ENCODE data around the gene PPM1H.

DNA sequence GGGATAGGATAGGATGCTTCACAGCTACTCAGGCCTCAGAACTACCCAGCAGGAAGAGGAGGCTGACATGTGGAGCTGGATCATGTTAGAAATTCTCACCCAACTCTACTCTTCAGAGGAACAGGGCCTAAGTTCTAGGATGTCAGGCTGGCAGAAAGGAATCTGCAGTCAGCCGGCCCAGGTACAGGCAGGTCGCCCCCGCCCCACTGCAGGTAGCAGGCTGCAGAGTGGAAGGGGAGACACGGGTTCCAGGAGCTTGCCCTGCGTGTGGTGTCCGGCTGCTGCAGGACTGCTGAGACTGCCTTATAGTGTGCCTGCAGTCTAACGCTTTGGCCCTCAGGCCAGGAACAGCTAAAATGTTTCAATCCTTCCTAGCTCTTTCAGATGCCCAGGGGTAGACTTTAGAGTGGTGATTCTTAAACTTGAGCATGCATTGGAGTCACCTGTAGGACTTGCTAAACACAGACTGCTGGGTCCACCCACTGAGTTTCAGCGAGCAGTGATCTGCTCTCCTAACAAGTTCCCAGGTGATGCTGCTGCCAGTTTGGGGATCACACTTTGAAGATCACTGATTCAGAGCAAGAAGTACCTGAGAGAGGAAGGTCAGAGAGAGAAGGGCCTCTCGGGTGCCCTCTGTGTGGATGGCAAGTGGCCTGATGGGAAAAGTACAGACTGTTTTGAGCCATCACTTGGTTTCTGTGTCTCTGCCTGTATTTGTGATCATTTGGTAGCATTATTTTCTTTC is 153.6 kb downstream of the PPM1H start:
- TF ChIP-seq, protein P1, sequence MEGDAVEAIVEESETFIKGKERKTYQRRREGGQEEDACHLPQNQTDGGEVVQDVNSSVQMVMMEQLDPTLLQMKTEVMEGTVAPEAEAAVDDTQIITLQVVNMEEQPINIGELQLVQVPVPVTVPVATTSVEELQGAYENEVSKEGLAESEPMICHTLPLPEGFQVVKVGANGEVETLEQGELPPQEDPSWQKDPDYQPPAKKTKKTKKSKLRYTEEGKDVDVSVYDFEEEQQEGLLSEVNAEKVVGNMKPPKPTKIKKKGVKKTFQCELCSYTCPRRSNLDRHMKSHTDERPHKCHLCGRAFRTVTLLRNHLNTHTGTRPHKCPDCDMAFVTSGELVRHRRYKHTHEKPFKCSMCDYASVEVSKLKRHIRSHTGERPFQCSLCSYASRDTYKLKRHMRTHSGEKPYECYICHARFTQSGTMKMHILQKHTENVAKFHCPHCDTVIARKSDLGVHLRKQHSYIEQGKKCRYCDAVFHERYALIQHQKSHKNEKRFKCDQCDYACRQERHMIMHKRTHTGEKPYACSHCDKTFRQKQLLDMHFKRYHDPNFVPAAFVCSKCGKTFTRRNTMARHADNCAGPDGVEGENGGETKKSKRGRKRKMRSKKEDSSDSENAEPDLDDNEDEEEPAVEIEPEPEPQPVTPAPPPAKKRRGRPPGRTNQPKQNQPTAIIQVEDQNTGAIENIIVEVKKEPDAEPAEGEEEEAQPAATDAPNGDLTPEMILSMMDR (IDR thresholded peaks at IDR 0.05; ENCODE audit: low read depth, low read length, missing input control) = no peak
- TF ChIP-seq YY1 (IDR thresholded peaks at IDR 0.05) = no peak
- TF ChIP-seq, protein P2, sequence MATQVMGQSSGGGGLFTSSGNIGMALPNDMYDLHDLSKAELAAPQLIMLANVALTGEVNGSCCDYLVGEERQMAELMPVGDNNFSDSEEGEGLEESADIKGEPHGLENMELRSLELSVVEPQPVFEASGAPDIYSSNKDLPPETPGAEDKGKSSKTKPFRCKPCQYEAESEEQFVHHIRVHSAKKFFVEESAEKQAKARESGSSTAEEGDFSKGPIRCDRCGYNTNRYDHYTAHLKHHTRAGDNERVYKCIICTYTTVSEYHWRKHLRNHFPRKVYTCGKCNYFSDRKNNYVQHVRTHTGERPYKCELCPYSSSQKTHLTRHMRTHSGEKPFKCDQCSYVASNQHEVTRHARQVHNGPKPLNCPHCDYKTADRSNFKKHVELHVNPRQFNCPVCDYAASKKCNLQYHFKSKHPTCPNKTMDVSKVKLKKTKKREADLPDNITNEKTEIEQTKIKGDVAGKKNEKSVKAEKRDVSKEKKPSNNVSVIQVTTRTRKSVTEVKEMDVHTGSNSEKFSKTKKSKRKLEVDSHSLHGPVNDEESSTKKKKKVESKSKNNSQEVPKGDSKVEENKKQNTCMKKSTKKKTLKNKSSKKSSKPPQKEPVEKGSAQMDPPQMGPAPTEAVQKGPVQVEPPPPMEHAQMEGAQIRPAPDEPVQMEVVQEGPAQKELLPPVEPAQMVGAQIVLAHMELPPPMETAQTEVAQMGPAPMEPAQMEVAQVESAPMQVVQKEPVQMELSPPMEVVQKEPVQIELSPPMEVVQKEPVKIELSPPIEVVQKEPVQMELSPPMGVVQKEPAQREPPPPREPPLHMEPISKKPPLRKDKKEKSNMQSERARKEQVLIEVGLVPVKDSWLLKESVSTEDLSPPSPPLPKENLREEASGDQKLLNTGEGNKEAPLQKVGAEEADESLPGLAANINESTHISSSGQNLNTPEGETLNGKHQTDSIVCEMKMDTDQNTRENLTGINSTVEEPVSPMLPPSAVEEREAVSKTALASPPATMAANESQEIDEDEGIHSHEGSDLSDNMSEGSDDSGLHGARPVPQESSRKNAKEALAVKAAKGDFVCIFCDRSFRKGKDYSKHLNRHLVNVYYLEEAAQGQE (IDR thresholded peaks at IDR 0.05) = no peak
- TF ChIP-seq MAX (IDR thresholded peaks at IDR 0.05) = no peak
- TF ChIP-seq RAD21 (IDR thresholded peaks at IDR 0.05) = no peak
- no peak for TF ChIP-seq HNF4G (IDR thresholded peaks at IDR 0.05)

Data from liver (tissue), 3 donors.